ENCODE results near the gene FGF23.

The FGF23 gene

GRCh38 chr12:4380332-4380731 is 820 bp upstream of the FGF23 start:
- no peak for DNase-seq

GRCh38 chr12:4378772-4379171 is 740 bp downstream of the FGF23 start:
- DNase-seq = no peak

GRCh38 chr12:4375449-4375848 is 4.1 kb downstream of the FGF23 start:
- DNase-seq = no peak

GRCh38 chr12:4372653-4373052 is 6.9 kb downstream of the FGF23 start:
- no peak for DNase-seq

GRCh38 chr12:4370265-4370664 is 9.2 kb downstream of the FGF23 start:
- DNase-seq = no peak

- DNase-seq = no peak
These were observed 10.0 kb downstream of the FGF23 start for GRCh38 chr12:4369548-4369947.

GRCh38 chr12:4366090-4366489 is 13.4 kb downstream of the FGF23 start:
- no peak for DNase-seq

- no peak for DNase-seq
These were observed 23.5 kb downstream of the FGF23 start for GRCh38 chr12:4356041-4356327.

- no peak for DNase-seq
These were observed 24.1 kb downstream of the FGF23 start for GRCh38 chr12:4355156-4356040.

GRCh38 chr12:4353785-4354208 is 25.7 kb downstream of the FGF23 start:
- DNase-seq = peak in 1 of 2 donors; percentile 58

- DNase-seq = no peak
These were observed 32.6 kb downstream of the FGF23 start for GRCh38 chr12:4346931-4347330.

- DNase-seq = no peak
These were observed 47.7 kb downstream of the FGF23 start for GRCh38 chr12:4331842-4332241.

- no peak for DNase-seq
These were observed 48.3 kb downstream of the FGF23 start for GRCh38 chr12:4331221-4331620.

- no peak for DNase-seq
These were observed 49.3 kb downstream of the FGF23 start for GRCh38 chr12:4330203-4330602.

GRCh38 chr12:4327293-4327692 is 52.2 kb downstream of the FGF23 start:
- DNase-seq = no peak

GRCh38 chr12:4325966-4326365 is 53.5 kb downstream of the FGF23 start:
- no peak for DNase-seq

GRCh38 chr12:4324366-4324765 is 55.1 kb downstream of the FGF23 start:
- no peak for DNase-seq

- DNase-seq = peak in 1 of 2 donors; percentile 7
These were observed 56.1 kb downstream of the FGF23 start for GRCh38 chr12:4323396-4323795.

- DNase-seq = no peak
These were observed 56.8 kb downstream of the FGF23 start for GRCh38 chr12:4322726-4323125.

GRCh38 chr12:4320853-4321701 is 58.4 kb downstream of the FGF23 start, which contains the start of gene TIGAR:
Gene TIGAR (plus strand): TSS chr12:4321213. CDS start chr12:4321272, 59 bp downstream.
- DNase-seq = peak; percentile 90 to 94

- DNase-seq = no peak
These were observed 59.0 kb downstream of the FGF23 start for GRCh38 chr12:4320497-4320852.
